Spleen (tissue), 7 donors: ENCODE results near the gene LRRC7.

ENCODE experiments used
- CTCF ChIP-seq, 11 experiments: fragments of 200-600 bp in 7 of 11; fragments of 450-650 bp in 4 of 11; sonication (generic) in 4 of 11; IDR thresholded peaks in 8 of 11; conservative IDR thresholded peaks in 3 of 11; 1 replicate in 7 of 11; 2 replicates in 4 of 11; pipeline versions ENCODE4 v1.4.0 to v1.8.0; 2016 to 2021; ENCODE audit warnings: antibody characterized with exemption in 11 of 11, inconsistent platforms in 4 of 11, mild to moderate bottlenecking in 1 of 11
- POLR2A ChIP-seq, 3 donors: fragments of 450-650 bp; IDR thresholded peaks; one replicate each; pipeline ENCODE4 v1.5.1; 2017; ENCODE audit warnings: antibody characterized with exemption in 3 of 3, mild to moderate bottlenecking in 1 of 3
- donor health status: DM: no; HTN: no; CAD: no; lungs with moderate emphysema.
- donor health status: DM: no; HTN: no; CAD: no.
- donor health status: DM: no; HTN: no; CAD: no.

- TF ChIP-seq POLR2A (IDR thresholded peaks at IDR 0.05): no peak
- no peak for TF ChIP-seq CTCF (IDR thresholded peaks at IDR 0.05 in 8 of 11, conservative IDR thresholded peaks at IDR 0.05 in 3 of 11)
Measured at GRCh38 chr1:70086897-70087296, 519.2 kb downstream of the LRRC7 start.
